ENCODE measurements around the gene C1orf226.
A peak's percentile ranks its signal among the peaks of the same experiment; 100 is the strongest.

C1orf226 gene

DNA sequence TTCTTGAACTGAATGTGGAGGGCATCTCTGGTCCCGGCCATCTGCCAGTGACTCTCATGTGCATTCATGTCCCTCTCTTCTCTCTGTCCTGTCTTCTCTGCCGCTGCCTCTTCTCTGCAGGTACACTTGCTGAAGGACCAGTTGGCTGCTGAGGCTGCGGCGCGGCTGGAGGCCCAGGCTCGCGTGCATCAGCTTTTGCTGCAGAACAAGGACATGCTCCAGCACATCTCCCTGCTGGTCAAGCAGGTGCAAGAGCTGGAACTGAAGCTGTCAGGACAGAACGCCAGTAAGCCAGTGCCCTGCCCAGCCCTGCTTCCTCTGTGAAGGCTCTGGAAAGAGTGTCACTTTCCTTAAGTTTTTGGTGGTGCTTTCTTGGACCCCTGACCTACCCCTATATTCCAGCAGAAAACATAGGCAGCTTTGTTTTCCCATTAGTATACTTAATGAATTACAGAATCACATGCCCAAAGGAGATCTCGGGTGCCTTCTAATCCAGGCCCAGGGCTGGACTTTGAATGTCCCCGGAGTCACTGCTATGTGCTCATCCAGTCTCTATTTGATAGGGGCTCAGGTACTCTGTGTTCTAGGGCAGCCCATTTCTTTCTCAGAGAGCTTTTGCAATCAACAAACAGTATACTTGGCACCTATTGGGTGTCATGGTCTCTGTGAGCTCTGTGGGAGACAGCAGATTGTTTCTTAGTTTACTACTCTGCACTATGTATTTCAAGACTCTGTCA is 16.1 kb upstream of the C1orf226 start:
- no peak for DNase-seq (ENCODE audit: insufficient read length, low spot score)
- FAIRE-seq = no peak

DNA sequence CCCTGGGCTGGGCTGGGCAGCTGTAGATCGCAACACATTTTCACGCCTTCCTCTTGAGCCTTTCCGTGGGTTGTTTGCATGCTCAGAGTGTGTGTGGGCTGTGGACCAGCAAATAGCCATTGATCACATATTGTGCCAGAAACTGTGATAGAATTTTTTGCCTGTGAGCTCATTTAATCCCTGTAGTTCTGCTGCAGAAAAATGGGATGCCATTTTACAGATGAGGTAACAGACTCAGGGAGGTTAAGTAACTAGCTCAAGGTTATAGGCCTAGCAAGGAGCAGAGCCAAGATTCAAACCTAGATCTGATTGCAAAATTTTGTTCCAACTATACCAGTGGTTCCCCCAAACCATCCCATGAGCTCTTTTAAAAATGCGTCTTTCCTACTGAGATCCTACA is 15.4 kb upstream of the C1orf226 start:
- DNase-seq (ENCODE audit: insufficient read length, low spot score) (no peak), FAIRE-seq (no peak)

DNA sequence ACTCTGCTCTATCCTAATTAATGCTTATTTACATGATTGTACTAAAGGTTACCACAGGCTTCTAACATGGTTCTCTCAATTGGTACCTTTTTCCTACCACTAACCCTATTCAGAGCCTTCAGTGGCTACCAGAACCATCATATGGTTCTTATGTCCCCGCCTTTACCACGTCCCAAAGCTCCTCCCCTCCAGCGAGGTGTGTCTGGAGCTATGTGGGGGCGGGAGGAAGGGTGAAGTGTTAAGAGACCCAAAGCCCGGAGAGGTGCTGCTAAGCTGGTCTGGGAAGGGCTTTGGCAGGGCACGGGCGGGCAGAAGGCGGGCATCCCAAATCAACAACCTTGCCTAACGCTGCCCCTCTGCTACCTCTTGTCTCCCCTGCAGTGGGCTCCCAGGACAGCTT is 14.9 kb upstream of the C1orf226 start:
- DNase-seq (ENCODE audit: insufficient read length, low spot score) = no peak
- FAIRE-seq = no peak

DNA sequence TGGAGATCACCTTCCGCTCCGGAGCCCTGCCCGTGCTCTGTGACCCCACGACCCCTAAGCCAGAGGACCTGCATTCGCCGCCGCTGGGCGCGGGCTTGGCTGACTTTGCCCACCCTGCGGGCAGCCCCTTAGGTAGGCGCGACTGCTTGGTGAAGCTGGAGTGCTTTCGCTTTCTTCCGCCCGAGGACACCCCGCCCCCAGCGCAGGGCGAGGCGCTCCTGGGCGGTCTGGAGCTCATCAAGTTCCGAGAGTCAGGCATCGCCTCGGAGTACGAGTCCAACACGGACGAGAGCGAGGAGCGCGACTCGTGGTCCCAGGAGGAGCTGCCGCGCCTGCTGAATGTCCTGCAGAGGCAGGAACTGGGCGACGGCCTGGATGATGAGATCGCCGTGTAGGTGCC is 14.5 kb upstream of the C1orf226 start:
- FAIRE-seq = no peak

DNA sequence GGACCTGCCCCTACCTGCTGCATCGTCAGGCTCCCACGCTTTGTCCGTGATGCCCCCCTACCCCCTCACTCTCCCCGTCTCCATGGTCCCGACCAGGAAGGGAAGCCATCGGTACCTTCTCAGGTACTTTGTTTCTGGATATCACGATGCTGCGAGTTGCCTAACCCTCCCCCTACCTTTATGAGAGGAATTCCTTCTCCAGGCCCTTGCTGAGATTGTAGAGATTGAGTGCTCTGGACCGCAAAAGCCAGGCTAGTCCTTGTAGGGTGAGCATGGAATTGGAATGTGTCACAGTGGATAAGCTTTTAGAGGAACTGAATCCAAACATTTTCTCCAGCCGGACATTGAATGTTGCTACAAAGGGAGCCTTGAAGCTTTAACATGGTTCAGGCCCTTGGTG is 13.8 kb upstream of the C1orf226 start:
- DNase-seq (ENCODE audit: insufficient read length, low spot score) (no peak), FAIRE-seq (no peak)

More for the DNA sequence above, 14.5 kb upstream of the C1orf226 start:
- DNase-seq (ENCODE audit: insufficient read length, low spot score) = no peak

DNA sequence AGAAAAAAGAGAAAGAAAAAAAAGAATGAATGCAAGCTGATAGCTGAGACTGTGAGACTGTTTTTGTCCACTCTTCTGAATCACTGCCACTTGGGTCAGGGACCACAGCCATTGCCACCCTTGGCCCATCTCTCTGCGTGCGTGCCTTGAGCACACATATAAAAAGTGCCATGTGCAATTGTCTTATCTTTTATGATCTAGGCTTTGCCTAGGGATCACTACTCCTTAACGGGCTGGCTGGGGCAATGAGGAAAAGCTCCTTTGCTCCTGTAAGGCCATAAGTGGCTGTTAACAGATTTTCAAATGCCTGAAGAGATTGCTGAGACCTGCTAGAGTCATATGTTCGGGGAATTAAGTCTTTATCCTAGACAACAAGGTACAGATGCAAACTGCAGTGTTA is 13.1 kb upstream of the C1orf226 start:
- FAIRE-seq = no peak
- no peak for DNase-seq (ENCODE audit: insufficient read length, low spot score)

DNA sequence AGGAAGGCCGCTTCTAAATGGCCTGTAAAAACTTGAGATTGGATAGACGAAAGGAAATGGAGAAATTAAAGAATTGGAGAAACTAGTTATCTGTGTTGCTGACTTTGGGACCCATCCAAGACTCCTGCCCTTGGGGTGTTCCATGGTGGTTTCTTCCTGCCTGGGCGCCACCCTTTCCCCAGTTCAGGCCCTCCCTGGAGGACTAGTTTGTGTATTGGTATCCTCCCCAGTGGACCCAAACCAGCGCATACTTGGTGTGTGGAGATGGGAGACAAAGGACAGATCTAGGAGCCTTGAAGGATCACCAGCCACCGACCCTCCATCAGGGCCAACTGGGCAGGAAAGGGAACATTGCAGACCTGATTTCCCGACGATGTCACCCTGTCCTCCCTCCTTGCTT is 12.0 kb upstream of the C1orf226 start:
- no peak for FAIRE-seq

DNA sequence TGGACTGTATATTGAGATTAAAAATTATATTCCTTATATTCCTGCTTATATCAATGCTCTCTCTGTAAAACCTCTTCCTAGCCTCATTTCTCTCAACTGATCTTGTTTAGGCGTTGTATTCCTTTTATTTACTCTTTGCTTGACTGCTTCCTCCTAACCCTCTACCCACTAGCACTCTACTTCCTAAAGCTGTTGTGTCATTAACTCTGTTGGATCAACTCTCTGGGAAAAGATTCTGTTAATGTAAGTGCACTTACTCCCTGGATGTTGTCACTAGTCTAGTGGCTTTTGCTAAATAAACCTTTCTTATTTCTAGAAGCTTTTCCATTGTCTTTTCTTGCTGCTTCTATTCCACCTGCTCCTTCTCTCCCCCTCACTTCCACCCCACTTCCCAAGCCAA is 11.4 kb upstream of the C1orf226 start:
- DNase-seq (ENCODE audit: insufficient read length, low spot score) (no peak), FAIRE-seq (no peak)

More for the DNA sequence above, 12.0 kb upstream of the C1orf226 start:
- DNase-seq (ENCODE audit: insufficient read length, low spot score) = no peak

DNA sequence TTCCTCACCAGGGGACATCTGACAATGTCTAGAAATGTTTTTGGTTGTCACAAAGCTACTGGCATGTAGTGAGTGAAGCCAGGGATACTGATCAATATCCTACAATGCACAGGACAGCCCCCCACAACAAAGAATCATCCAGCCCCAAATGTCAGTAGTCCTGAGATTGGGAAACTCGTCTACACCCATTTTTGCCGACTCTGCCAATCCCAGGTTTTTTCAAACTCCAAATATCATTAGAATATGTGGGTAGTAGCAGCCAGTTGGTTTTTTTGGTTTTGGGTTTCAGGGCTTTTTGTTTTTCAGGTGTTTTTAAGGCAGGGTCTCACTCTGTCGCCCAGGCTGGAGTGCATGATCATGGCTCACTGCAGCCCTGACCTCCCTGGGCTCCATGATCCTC is 10.8 kb upstream of the C1orf226 start:
- FAIRE-seq (no peak), DNase-seq (ENCODE audit: insufficient read length, low spot score) (no peak)

DNA sequence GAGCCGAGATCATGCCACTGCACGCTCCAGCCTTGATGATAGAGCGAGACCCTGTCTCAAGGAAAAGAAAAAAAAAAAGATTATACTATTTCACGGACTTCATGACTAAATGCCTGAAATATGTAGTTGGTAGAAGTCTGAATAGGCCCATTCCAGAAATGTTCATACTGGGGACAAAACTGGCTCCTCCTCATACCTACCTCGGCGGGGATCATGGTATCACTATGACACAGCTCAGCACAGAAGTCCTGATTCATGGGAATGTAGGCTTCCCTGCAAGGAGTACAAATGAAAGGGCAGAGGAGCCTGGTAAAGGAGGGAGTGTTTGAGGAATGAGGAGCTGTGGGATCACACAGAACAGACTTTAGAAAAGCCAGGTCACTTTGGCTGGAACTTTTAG is 9.9 kb upstream of the C1orf226 start:
- FAIRE-seq = no peak
- no peak for DNase-seq (ENCODE audit: insufficient read length, low spot score)

DNA sequence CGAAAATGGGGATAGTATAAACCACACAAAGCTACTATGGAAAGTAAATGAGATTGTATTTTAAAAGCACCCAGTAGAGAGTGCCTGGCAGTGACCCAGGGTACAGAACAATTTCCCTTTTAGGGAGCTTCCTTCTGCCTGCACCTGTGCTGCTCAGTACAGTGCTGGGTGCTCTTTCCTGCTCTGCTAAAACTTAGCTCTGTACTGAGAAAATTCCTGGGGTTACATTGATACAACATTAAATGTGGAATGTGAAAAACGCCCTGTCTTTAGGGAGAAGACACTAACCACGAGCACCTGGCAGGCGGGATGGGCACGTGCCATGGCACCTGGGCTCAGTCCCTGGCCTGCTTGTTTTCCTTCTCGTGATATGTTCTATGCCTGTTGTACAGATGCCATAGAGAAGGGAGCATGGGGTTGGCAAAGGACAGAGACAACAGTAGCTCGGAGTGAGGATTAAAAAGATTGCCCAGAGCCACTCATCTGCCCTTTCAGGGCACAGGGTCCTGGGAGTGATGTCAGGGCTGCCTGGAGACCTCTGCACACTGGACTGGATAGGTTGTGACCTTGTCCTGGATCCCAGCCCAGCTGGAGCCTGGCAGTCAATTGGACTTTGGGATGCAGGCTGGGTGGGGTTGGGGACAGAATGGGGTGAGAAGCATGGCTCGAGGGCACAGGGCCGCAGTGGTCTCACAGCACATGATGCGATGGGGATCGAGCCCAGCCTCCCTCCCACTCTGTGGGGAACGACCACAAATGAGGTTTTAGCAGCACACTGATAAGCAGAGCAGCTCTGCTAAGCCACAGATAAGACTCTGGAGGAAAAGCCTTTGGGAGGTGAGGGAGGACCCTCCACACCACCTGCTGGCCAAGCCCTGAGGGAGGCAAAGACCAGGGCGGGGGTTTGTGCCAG is 9.1 kb upstream of the C1orf226 start:
- no peak for DNase-seq (ENCODE audit: insufficient read length, low spot score)
- FAIRE-seq = no peak

DNA sequence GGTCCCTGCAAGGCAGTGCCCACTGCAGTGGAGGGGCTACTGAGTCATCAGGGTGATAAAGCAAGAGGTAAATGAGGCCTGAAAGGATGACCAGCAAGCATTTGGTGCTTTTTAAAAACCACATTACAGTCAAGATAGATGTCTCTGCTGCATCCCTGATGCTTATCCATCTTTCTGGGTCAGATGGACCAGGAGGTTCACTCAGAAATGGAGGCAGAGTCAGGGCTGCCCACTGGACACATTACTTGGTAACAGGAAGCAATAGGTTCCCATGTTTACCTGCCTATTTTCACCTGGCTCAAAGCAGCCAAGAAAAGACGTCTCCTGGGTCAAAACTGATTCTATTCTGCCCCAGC is 8.5 kb upstream of the C1orf226 start:
- DNase-seq (ENCODE audit: insufficient read length, low spot score) (no peak), FAIRE-seq (no peak)

DNA sequence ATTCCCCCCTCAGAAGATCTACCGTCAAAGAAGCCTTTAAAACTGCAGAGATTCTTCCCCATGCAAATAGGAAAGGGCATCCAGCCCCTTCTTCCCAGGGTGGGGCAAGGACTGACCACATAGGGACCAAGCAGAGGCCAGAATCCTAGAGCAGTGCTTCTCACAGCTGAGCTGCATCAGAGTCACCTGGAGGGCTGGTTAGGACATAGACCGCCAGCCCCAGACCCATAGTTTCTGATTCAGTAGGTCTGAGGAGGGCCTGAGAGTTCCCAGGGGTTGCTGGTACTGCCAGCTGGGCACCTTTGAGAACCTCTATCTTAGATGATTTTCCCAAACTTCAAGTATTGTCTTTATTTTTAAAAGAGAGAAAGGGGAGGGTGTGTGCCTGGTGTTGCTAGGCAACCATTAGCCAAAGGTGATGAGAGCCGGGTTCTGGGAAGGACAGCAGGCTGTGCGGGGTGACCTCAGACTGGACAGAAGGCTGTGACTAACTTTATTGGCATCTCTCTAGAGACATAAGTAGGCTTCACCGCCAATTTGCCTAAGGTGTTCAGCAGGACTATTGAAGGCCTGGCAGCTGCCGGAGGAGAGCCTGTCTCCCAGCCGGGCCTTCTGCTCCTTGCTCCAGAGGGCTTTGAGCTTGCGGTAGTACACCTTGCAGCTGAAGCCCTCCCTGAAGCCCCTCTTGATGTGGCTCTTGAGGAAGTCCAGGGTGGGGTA is 7.8 kb upstream of the C1orf226 start:
- FAIRE-seq = no peak
- DNase-seq (ENCODE audit: insufficient read length, low spot score) = peak; percentile 61

DNA sequence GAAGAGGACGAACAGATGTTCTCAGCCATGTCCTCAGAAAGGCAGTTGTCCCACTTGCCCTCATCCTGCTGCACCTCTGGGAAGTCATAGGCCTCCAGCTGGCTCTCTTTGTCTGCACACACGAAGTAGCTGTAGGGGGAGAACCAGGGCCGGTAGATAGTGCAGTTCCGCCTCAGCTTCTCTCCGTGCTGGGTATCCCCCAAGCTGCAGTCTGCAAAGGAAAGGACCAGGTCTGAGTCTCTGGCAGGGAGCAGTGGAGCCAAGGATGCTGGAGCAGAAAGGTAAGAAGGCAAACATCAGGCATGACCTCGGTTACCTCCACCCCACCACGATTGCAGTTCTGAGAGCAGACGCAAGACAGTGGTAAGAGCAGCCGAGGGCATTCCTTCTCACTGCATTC is 7.1 kb upstream of the C1orf226 start:
- no peak for FAIRE-seq

DNA sequence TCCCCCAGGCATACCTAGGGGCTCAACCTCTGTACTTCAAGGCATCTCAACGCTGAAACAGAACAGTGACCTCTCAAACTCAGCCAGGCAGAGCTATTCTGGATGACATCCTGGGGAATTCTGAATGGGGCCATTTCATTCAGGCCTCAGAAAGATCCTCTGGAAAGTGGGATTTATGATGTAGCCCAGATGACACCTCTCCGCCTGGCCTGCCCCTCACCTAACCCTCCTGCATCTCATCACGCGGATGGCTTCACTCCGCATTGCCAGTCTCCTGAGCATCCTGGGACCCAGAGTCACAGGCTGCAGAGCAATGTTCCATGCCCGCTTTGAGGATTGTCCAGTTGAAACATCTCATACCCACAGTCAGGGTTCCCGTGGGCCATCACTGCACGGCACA is 6.1 kb upstream of the C1orf226 start:
- FAIRE-seq = no peak

More for the DNA sequence above, 7.1 kb upstream of the C1orf226 start:
- no peak for DNase-seq (ENCODE audit: insufficient read length, low spot score)

DNA sequence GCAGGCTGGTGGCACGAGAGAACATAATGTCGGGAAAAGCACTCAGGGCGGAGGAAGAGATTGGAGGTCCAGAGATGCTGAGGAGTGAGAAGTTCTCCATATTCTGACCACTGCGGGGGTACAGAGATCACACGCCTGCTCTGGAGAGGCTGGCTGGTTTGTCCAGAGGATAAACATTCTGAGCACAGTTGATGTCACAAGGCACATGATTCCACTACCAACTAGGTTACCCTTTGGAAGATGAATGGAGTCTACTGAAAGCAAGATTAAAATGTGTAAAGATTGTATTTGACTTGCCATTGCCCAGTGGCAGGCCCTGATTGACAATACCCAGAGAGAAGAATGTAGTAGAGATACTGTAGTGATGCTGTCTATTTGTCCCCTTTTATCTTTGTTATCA is 4.8 kb upstream of the C1orf226 start, which contains the start of gene SPATA46:
TSS of gene SPATA46 (minus strand) at position 164 of the 400 bp plus-strand sequence. CDS start at position 100, 64 bp downstream.
- DNase-seq (ENCODE audit: insufficient read length, low spot score) = no peak
- FAIRE-seq = no peak

More for the DNA sequence above, 6.1 kb upstream of the C1orf226 start:
- DNase-seq (ENCODE audit: insufficient read length, low spot score) = no peak

DNA sequence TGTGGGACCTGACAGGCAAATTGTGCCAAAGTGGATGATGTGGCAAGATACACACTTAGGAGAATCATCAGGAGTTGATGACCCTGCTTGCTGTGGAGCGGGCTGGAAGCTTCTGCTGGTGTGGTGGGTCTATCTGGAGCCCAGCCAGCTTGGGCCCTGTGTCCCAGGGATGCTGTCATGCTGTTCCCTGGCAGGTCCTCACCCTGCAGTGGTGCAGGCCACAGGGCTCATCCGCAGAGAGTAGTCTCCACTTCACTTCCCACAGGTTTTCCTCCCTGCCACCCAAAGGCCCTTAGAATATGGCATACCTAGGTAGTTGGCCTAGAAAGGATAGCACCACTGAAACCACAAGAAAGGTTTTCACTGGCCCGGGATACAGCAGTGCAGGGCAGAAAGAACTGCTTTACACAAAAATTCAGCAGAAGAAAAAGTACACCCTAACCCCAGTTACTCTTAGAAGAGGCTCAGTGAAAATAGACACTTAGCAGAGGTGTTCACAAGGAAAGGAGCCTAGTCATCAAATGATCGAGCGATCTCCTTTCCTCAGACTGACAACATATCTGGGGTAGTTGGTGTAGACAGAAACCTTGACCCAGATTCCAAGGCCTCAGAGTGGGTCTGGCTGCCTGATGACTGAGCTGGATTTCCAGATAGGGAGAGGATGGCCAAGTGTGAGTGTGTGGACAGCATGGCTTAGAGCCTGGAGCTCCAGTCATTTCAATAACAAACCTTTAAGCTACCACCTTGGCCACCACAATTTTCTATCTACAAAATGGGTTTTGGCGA is 1.3 kb upstream of the C1orf226 start:
- no peak for DNase-seq (ENCODE audit: insufficient read length, low spot score)
- no peak for FAIRE-seq

DNA sequence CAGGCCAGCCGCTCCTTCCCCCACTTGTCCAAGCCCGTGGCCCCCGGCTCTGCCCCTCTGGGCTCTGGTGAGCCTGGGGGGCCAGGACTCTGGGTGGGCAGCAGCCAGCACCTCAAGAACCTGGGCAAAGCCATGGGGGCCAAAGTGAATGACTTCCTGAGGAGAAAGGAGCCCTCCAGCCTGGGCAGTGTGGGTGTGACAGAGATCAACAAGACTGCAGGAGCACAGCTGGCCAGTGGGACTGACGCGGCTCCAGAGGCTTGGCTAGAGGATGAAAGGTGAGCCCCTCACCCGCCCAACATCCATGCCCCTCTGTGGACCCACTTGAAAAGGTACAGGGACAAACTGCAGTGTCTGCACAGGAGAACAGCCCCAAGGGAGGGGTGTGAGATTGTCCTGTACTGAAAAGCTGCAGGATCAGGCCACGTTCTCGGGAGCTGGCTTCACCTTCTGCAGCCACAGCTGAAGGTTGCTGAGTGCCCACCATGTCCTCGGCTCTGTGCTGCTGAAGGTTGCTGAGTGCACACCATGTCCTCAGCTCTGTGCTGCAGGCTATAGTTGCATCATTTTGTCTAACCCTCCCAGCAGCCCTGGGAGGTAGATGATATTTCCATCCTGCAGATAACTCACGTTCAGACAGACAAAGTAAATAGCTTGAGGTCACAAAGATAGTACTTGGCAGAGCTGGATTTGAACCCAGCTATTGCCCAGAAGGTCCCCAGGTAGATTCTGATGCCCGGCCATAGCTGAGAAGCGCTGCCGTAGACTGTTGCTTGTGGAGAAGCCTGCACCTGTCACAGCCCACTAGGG is 618 bp downstream of the C1orf226 start:
- no peak for DNase-seq (ENCODE audit: insufficient read length, low spot score)
- no peak for FAIRE-seq

DNA sequence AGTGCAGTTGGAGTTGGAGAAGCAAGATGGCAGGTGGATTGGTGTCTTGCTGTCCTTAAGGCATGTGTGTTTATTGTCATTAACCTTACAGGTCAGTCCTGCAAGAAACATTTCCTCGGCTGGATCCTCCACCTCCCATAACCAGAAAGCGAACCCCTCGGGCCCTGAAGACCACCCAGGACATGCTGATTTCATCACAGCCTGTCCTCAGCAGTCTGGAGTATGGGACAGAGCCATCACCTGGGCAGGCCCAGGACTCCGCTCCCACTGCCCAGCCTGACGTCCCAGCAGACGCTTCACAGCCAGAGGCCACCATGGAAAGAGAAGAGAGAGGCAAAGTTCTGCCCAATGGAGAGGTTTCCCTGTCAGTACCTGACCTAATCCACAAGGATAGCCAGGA is 1.6 kb downstream of the C1orf226 start:
- FAIRE-seq = no peak
- no peak for DNase-seq (ENCODE audit: insufficient read length, low spot score)

DNA sequence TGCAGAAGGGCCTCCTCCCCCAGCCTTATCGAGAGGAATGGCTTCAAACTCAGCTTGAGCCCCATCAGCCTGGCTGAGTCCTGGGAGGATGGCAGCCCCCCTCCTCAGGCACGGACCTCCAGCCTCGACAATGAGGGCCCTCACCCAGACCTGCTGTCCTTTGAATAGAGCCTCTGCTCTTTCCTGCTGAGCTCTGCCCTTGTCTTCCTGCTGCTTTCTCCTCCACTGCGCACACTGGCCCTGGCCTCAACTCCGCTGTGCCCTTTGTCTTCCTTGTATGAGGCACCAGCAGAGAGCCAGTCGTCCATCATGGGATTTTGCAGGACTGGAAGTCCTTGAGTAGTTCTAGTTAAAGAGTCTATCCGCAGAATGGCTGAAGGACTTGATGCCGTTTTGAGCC is 2.0 kb downstream of the C1orf226 start:
- no peak for DNase-seq (ENCODE audit: insufficient read length, low spot score)
- no peak for FAIRE-seq
